ENCODE measurements around the gene PDHX. TPM values are rescaled to one million over a fixed set of nuclear protein-coding genes. Genes with fewer than 3 reads are reported as not detected.

The PDHX gene
- total RNA-seq, 2 experiments from 2014 or later = 32.3 TPM

DNA sequence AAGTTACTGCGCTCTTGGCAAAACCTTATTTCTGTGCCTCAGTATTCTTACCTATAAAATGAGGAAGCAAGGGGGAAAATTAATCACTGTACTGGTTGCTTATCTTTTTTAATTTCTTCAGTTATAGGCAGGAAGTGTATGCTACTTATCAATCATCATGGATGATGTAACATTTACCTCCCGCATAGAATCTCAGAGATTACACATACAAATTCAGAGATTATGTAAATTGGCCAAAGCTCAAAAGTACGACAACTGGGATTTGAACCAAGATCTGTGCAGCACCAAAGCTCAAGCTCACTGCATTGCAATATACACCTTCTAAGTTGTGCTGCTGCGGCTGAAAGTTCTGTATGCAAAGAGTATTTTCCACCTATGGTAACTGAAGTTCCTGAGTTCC is 83.0 kb downstream of the PDHX start:
- H3K36me3 Mint-ChIP-seq (ENCODE audit: low read depth) = peaks cover 2% of the 10 kb centered on the region
- DNase-seq = no peak
- POLR2A ChIA-PET = interaction anchor here (1.2 to 1.7 kb wide), 2 partner anchors 147 to 175 kb away, joined by 4 read pairs; no protein-coding TSS in a partner anchor
- H3K27ac Mint-ChIP-seq = no peak overlapping the region
- CTCF ChIA-PET = interaction anchor here (0.6 to 4.7 kb wide), 23 partner anchors 9 to 396 kb away, joined by 3 to 43 read pairs (median 3); partner anchors contain the start of gene CD44
- H3K9me3 Mint-ChIP-seq (ENCODE audit: insufficient read depth) = no peaks in the 10 kb centered on the region
- ATAC-seq = no peak
- H3K4me3 Mint-ChIP-seq = no peak overlapping the region
- peaks cover 1% of the 10 kb centered on the region for H3K27me3 Mint-ChIP-seq (ENCODE audit: low read depth)
- H3K4me1 Mint-ChIP-seq (ENCODE audit: low read depth) = peaks cover 34% of the 10 kb centered on the region

DNA sequence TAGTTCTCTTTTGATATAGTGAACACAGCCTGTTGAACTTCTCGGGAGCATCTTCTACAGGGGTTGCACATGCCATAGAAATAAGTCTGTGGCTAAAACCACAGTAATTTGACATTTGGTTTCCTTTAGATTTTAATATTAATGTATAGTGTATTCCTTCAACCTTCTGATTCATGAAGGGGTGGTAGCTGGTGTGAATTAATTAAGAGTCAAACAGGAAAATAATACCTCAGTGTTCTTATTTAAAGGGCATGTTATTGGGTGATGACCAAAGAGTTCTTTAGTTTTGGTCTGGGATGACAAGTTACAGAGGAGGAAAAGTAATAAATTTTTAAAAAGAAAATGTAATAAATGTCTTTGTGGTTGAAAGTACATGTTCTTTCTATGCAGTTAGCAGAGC is 86.8 kb downstream of the PDHX start:
- peaks cover 1% of the 10 kb centered on the region for H3K27me3 Mint-ChIP-seq (ENCODE audit: low read depth)
- DNase-seq (no peak), ATAC-seq (no peak)
- POLR2A ChIA-PET = interaction anchor here (1.0 to 1.7 kb wide), 3 partner anchors 44 to 137 kb away, joined by 3 to 4 read pairs (median 3); no protein-coding TSS in a partner anchor
- peaks cover 6% of the 10 kb centered on the region for H3K36me3 Mint-ChIP-seq (ENCODE audit: low read depth)
- H3K27ac Mint-ChIP-seq = no peak overlapping the region
- CTCF ChIA-PET = interaction anchor here (1.4 to 2.8 kb wide), 3 partner anchors 9 to 389 kb away, joined by 3 to 10 read pairs (median 5); no protein-coding TSS in a partner anchor
- H3K9me3 Mint-ChIP-seq (ENCODE audit: insufficient read depth) = no peaks in the 10 kb centered on the region
- peaks cover 59% of the 10 kb centered on the region for H3K4me1 Mint-ChIP-seq (ENCODE audit: low read depth)
- no peak overlapping the region for H3K4me3 Mint-ChIP-seq

GRCh38 chr11:35003658-35004057 is 87.2 kb downstream of the PDHX start:
- peaks cover 3% of the 10 kb centered on the region for H3K27me3 Mint-ChIP-seq (ENCODE audit: low read depth)
- ChIA-PET POLR2A (interaction anchor here (1.0 to 1.3 kb wide), 2 partner anchors 44 to 74 kb away, joined by 3 to 4 read pairs; no protein-coding TSS in a partner anchor), CTCF (interaction anchor here (1.1 to 2.8 kb wide), 3 partner anchors 9 to 388 kb away, joined by 3 to 10 read pairs (median 3); partner anchors contain the start of gene CD44)
- DNase-seq (no peak), ATAC-seq (no peak)
- no peaks in the 10 kb centered on the region for H3K9me3 Mint-ChIP-seq (ENCODE audit: insufficient read depth)
- no peak overlapping the region for H3K27ac Mint-ChIP-seq
- peaks cover 58% of the 10 kb centered on the region for H3K4me1 Mint-ChIP-seq (ENCODE audit: low read depth)
- no peak overlapping the region for H3K4me3 Mint-ChIP-seq
- peaks cover 6% of the 10 kb centered on the region for H3K36me3 Mint-ChIP-seq (ENCODE audit: low read depth)

- H3K9me3 Mint-ChIP-seq (ENCODE audit: insufficient read depth) = no peaks in the 10 kb centered on the region
- peaks cover 5% of the 10 kb centered on the region for H3K27me3 Mint-ChIP-seq (ENCODE audit: low read depth)
- no peak for ATAC-seq
- POLR2A ChIA-PET = no interaction called here
- H3K27ac Mint-ChIP-seq = no peak overlapping the region
- CTCF ChIA-PET = interaction anchor here (0.6 to 2.6 kb wide), 6 partner anchors 35 to 386 kb away, joined by 3 to 7 read pairs (median 4); no protein-coding TSS in a partner anchor
- peaks cover 6% of the 10 kb centered on the region for H3K36me3 Mint-ChIP-seq (ENCODE audit: low read depth)
- H3K4me3 Mint-ChIP-seq = no peak overlapping the region
- H3K4me1 Mint-ChIP-seq (ENCODE audit: low read depth) = peaks cover 51% of the 10 kb centered on the region
- DNase-seq = no peak
Observed at GRCh38 chr11:35005141-35005780, 88.8 kb downstream of the PDHX start.

DNA sequence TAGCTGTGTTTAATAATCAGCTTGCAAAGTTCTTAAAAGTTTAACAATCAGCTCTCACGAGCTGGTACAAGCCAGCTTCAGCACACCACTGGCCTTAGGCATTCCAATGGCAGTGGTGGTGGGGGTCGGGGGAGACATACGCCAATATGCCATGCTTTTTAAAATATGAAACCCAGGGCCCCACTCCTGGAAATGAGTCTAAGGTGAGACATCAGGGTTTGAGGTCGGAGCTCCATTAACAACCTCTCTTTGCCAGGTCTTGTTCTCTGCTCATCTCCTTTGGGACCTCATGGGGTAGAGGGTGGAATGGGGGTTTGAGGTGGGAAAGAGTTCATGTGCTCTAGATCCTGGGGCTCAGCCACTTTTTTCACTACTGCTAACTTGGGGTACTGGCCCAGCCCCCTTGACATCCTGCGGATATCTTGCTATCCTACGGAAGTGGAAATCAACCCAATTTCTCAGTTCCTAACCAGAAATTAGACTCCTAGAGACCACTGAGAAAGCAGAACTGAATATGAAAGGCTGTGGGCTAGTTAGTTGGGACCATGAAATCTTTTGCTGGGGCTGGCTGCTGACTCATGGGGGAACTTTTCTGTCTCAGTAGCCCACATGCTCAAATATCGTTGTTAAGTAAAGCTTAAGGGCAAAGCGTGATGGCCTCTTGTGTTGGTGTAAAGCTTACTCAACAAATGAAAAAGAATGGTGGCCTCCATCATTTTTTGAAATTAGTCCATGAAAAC is 90.1 kb downstream of the PDHX start:
- peak overlapping the region; percentile 33 for H3K27ac Mint-ChIP-seq
- ATAC-seq (peak; percentile 80), DNase-seq (peak; percentile 56)
- peak overlapping the region; percentile 26 for H3K4me3 Mint-ChIP-seq
- peaks cover 56% of the 10 kb centered on the region for H3K4me1 Mint-ChIP-seq (ENCODE audit: low read depth)
- peaks cover 5% of the 10 kb centered on the region for H3K27me3 Mint-ChIP-seq (ENCODE audit: low read depth)
- peaks cover 6% of the 10 kb centered on the region for H3K36me3 Mint-ChIP-seq (ENCODE audit: low read depth)
- ChIA-PET CTCF (interaction anchor here (0.6 to 2.9 kb wide), 16 partner anchors 34 to 385 kb away, joined by 3 to 12 read pairs (median 4); no protein-coding TSS in a partner anchor), POLR2A (interaction anchor here (1.2 kb wide), 3 partner anchors 24 to 138 kb away, joined by 3 read pairs; no protein-coding TSS in a partner anchor)
- no peaks in the 10 kb centered on the region for H3K9me3 Mint-ChIP-seq (ENCODE audit: insufficient read depth)

DNA sequence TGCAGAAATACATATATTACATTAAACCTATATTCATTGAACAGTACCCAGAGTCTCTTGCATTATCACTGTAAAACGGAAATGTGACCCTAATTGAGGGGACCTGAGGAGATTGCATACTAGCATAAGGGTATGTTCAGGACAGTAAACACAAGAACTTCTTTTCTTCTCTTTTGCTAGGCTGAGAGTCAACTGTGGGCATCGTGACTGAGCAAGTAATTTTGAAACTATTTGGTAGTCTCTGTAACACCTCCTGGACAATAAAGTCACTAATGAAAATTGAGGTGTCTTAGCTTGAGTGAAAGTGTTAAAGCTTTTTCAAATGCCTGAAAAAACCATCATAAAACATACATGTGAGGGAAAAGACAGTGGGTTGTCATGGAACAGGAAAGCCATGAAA is 90.9 kb downstream of the PDHX start:
- H3K4me3 Mint-ChIP-seq = no peak overlapping the region
- H3K36me3 Mint-ChIP-seq (ENCODE audit: low read depth) = peaks cover 5% of the 10 kb centered on the region
- ChIA-PET CTCF (interaction anchor here (0.8 to 2.9 kb wide), 7 partner anchors 73 to 298 kb away, joined by 3 to 12 read pairs (median 4); no protein-coding TSS in a partner anchor), POLR2A (interaction anchor here (0.5 to 1.2 kb wide), 2 partner anchors 71 to 170 kb away, joined by 3 read pairs; no protein-coding TSS in a partner anchor)
- no peak overlapping the region for H3K27ac Mint-ChIP-seq
- no peak for ATAC-seq
- H3K4me1 Mint-ChIP-seq (ENCODE audit: low read depth) = peaks cover 60% of the 10 kb centered on the region
- no peak for DNase-seq
- H3K27me3 Mint-ChIP-seq (ENCODE audit: low read depth) = peaks cover 5% of the 10 kb centered on the region
- no peaks in the 10 kb centered on the region for H3K9me3 Mint-ChIP-seq (ENCODE audit: insufficient read depth)

- no peak for DNase-seq
- Mint-ChIP-seq H3K4me3 (no peak overlapping the region), H3K27me3 (ENCODE audit: low read depth) (peaks cover 3% of the 10 kb centered on the region), H3K4me1 (ENCODE audit: low read depth) (peaks cover 66% of the 10 kb centered on the region), H3K27ac (no peak overlapping the region), H3K9me3 (ENCODE audit: insufficient read depth) (no peaks in the 10 kb centered on the region), H3K36me3 (ENCODE audit: low read depth) (peaks cover 5% of the 10 kb centered on the region)
- ChIA-PET POLR2A (interaction anchor here (0.5 to 1.5 kb wide), 5 partner anchors 21 to 136 kb away, joined by 3 to 9 read pairs (median 4); partner anchors contain the start of gene CD44), CTCF (interaction anchor here (0.9 to 2.3 kb wide), 9 partner anchors 10 to 383 kb away, joined by 3 to 8 read pairs (median 5); no protein-coding TSS in a partner anchor)
- no peak for ATAC-seq
Observed at GRCh38 chr11:35009191-35009943, 92.9 kb downstream of the PDHX start.

GRCh38 chr11:35009944-35010342 is 93.5 kb downstream of the PDHX start:
- peaks cover 61% of the 10 kb centered on the region for H3K4me1 Mint-ChIP-seq (ENCODE audit: low read depth)

DNA sequence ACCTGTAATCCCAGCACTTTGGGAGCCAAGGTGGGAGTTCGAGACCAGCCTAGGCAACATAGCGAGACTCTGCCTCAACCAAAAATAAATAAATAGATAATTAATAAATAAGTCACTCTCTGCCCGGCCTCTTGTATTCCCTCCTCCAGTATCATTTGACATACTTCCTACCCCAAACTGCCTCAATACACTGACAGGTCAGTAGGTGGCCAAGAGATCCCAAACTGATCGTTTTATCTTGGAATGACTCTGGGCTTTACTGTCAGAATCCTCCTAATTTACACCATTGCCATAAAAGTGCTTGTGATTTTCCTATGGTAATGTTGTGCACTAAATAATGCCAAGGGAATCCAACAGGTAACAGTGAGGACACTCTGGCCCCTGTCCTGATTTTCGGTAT is 94.2 kb downstream of the PDHX start:
- POLR2A ChIA-PET = no interaction called here
- Mint-ChIP-seq H3K4me3 (no peak overlapping the region), H3K9me3 (ENCODE audit: insufficient read depth) (no peaks in the 10 kb centered on the region), H3K36me3 (ENCODE audit: low read depth) (no peaks in the 10 kb centered on the region), H3K4me1 (ENCODE audit: low read depth) (peaks cover 60% of the 10 kb centered on the region), H3K27ac (no peak overlapping the region), H3K27me3 (ENCODE audit: low read depth) (peaks cover 3% of the 10 kb centered on the region)
- no peak for ATAC-seq
- CTCF ChIA-PET = interaction anchor here (2.3 kb wide), 1 partner anchor 157 kb away, joined by 6 read pairs; no protein-coding TSS in a partner anchor
- DNase-seq = no peak

More at GRCh38 chr11:35009944-35010342, 93.5 kb downstream of the PDHX start:
- no peak for DNase-seq
- Mint-ChIP-seq H3K36me3 (ENCODE audit: low read depth) (peaks cover 1% of the 10 kb centered on the region), H3K4me3 (no peak overlapping the region), H3K27me3 (ENCODE audit: low read depth) (peaks cover 3% of the 10 kb centered on the region), H3K27ac (no peak overlapping the region), H3K9me3 (ENCODE audit: insufficient read depth) (no peaks in the 10 kb centered on the region)
- ChIA-PET POLR2A (interaction anchor here (0.8 to 1.5 kb wide), 4 partner anchors 37 to 136 kb away, joined by 3 to 9 read pairs (median 4); partner anchors contain the start of gene CD44), CTCF (interaction anchor here (0.9 to 2.3 kb wide), 8 partner anchors 11 to 382 kb away, joined by 3 to 8 read pairs (median 6); no protein-coding TSS in a partner anchor)
- ATAC-seq = no peak

DNA sequence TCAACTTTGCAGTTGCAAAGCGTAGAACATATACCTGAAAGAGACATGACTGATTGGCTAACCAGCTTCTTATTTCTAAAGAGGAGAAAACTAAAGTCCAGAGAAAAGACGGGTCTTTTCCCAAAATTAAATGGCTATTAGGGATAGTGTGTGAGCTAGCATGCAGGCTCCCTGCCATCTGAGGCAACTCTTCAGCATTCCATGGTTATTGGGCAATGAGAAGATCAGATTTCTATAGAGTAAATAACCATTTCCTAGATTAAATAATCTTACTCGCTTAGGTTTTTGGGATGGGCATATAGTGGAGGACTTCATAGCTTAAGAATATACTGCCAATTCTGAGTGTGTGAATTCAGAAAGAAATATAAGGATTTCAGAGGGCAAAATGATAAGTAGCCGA is 95.0 kb downstream of the PDHX start:
- H3K4me3 Mint-ChIP-seq = no peak overlapping the region
- H3K36me3 Mint-ChIP-seq (ENCODE audit: low read depth) = no peaks in the 10 kb centered on the region
- H3K9me3 Mint-ChIP-seq (ENCODE audit: insufficient read depth) = no peaks in the 10 kb centered on the region
- ChIA-PET CTCF (interaction anchor here (1.7 kb wide), 1 partner anchor 30 kb away, joined by 4 read pairs; no protein-coding TSS in a partner anchor), POLR2A (no interaction called here)
- H3K27ac Mint-ChIP-seq = no peak overlapping the region
- DNase-seq (no peak), ATAC-seq (no peak)
- peaks cover 3% of the 10 kb centered on the region for H3K27me3 Mint-ChIP-seq (ENCODE audit: low read depth)
- H3K4me1 Mint-ChIP-seq (ENCODE audit: low read depth) = peaks cover 55% of the 10 kb centered on the region

DNA sequence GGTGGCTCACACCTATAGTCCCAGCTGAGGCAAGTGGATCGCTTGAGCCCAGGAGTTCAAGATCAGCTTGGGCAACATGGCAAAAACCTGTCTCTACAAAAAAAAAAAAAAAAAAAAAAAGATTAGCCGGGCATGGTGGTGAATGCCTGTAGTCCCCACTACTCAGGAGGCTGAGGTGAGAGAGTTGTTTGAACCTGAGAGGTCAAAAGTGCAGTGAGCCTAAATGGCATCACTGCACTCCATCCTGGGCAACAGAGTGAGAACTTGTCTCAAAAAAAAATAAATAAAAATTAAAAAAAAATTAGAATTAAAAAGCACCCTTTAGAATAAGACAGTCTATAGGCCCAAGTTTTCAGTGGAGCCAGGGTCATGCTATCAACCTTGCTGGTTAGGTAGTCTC is 95.5 kb downstream of the PDHX start:
- Mint-ChIP-seq H3K9me3 (ENCODE audit: insufficient read depth) (no peaks in the 10 kb centered on the region), H3K27me3 (ENCODE audit: low read depth) (peaks cover 3% of the 10 kb centered on the region), H3K4me1 (ENCODE audit: low read depth) (peaks cover 49% of the 10 kb centered on the region), H3K36me3 (ENCODE audit: low read depth) (no peaks in the 10 kb centered on the region), H3K27ac (peak overlapping the region; percentile 87), H3K4me3 (no peak overlapping the region)
- peak; percentile 19 for ATAC-seq
- ChIA-PET CTCF (interaction anchor here (0.6 to 1.9 kb wide), 7 partner anchors 9 to 293 kb away, joined by 3 to 5 read pairs (median 3); no protein-coding TSS in a partner anchor), POLR2A (interaction anchor here (1.0 to 1.9 kb wide), 2 partner anchors 39 to 96 kb away, joined by 3 to 4 read pairs; no protein-coding TSS in a partner anchor)
- DNase-seq = no peak
